ENCODE results near the gene FADS3. TPM values are rescaled to one million over a fixed set of nuclear protein-coding genes. Genes with fewer than 3 reads are reported as not detected.

Gene FADS3
- polyA plus RNA-seq, 4 donors: 12.7 to 21.9 (median 18.1) TPM

DNA sequence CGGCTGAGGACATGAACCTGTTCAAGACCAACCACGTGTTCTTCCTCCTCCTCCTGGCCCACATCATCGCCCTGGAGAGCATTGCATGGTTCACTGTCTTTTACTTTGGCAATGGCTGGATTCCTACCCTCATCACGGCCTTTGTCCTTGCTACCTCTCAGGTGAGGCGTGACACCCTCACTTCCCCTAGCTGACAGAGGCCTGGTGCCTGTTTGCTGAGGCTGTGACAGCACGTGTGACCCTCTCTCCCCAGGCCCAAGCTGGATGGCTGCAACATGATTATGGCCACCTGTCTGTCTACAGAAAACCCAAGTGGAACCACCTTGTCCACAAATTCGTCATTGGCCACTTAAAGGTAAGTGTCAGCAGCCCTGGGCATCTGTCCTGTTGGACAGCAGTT lies 51.0 kb downstream of the FADS3 start:
- DNase-seq (ENCODE audit: low read depth in 4 of 4, low spot score in 3 of 4): no peak

DNA sequence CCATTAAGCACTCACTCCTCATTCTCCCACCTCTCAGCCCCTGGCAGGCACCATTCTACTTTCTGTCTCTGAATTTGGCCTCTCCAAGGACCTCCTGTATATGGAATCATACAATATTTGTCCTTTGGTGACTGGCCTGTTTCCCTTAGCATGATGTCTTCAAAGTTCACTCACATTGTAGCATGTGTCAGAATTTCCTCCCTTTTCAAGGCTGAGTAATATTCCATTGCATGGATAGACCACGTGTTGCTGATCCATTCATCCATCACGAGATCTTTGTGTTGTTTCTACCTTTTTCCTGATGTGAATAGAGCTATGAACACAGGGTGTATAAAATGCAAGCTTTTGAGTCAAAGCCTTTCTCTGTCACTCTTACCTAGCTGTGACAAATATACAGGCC lies 51.6 kb downstream of the FADS3 start:
- DNase-seq (ENCODE audit: low read depth in 4 of 4, low spot score in 3 of 4): no peak

DNA sequence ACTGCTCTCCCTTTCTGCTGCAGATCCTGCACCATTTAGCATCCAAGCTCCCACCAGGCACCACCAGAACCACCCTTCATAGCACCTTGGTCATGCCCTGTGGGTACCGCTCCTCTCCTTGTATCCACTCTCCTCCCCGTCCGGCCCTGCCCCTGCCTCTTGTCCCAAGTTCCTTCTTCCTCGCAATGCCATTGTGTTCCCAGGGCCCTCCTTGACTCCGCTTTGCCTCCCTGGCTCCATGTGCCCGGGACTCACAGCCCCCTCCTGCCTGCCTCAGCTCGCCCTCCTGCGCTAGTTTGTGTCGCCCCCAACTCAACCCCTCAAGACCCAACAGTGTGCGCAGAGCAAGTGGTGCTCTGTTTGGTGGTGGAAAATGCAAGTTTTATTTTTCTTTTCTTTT lies 52.4 kb downstream of the FADS3 start:
- DNase-seq (ENCODE audit: low read depth in 4 of 4, low spot score in 3 of 4): no peak

DNA sequence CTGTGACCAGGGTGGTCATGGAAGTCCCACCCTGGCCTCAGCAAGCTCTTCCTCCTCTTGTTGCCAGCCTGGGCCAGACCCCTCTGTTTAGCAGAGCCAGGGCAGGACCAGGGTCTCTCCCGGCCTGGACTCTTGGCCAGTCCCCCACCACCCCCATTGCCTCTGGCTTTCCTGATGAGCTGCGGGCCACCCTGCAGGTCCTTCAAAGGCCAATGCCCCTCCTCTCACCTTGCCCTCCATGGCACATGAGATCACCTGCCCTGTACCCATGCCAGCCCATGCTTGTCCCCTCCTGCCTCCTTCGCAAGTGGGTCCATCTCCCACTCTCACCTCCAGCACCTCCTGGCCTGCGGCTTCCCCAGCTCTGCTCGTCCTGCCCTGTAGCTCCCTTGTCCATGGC lies 52.8 kb downstream of the FADS3 start:
- no peak for DNase-seq (ENCODE audit: low read depth in 4 of 4, low spot score in 3 of 4)

DNA sequence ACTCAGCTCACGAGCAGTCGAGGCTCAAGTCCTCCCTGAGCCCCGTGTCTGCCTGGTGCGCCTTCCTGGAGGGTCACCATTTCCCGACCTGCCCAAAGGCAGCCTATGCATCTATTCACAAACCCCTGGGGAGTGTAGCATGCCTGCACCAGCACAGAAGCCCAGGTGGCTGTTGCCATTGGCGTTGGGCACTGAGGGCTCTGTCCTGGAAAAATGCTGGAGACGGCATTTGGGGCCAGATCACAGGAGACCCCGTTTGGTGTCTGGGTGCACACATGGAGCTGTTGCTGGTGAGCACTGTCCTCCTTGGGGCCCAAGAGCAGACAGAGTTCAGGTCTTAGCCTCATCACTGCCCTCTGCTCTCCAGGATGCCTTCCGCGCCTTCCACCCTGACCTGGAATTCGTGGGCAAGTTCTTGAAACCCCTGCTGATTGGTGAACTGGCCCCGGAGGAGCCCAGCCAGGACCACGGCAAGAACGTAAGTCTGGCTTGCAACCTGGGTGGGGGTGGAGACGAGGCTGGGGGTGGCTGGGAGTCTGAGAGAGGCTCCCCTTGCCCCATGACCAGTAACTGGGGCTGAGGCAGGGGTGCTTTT lies 53.8 kb downstream of the FADS3 start:
- DNase-seq (ENCODE audit: low read depth in 4 of 4, low spot score in 3 of 4): no peak

DNA sequence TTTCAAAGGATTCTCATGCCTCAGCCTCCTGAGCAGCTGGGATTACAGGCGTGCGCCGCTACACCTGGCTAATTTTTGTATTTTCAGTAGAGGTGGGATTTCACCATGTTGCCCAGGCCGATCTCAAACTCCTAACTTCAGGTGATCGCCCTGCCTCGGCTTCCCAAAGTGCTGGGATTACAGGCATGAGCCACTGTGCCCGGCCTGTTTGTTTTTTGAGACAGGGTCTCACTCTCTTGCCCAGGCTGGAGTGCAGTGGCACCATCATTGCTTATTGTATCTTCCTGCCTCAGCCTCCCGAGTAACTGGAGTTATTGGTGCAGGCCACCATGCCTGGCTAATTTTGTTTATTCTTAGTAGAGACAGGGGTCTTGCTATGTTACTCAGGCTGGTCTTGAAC lies 55.2 kb downstream of the FADS3 start:
- no peak for DNase-seq (ENCODE audit: low read depth in 4 of 4, low spot score in 3 of 4)

DNA sequence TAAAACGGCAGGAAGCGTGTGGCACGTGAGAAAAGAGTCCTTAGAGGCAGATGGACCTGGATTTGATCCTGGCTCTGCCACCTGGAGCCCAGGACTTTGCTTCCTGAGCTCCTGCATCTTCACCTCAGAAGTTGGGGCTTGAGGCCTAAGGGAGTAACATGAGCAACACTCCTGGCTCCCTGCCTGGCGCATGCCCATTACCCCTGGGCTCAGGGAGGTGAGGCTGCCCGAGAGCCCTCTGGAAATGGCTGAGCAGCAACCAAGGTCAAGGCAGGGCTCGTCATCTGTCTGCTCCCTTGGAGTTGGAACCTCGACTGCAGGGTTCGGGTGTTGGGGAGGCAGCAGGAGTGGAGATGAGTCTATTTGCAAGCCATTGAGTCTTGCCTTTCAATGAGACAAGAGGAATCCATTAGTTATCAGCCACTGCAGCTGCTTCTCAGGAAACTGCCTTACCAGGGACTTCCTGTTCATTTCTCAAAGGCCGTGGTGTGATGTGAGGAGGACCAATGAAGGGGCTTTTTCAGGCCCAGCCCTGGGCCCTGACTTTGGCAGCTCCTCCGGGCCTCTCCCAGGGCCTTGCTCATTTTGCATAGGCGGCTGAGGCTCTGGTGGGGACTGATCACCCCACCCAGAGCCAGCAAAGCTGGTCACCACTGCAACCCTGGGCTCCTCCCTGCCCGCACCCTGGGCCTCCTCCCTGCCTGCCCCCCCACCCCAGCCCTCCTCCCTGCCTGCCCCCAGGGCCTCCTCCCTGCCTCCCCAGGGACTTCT lies 56.9 kb downstream of the FADS3 start:
- DNase-seq (ENCODE audit: low read depth in 4 of 4, low spot score in 3 of 4): no peak

DNA sequence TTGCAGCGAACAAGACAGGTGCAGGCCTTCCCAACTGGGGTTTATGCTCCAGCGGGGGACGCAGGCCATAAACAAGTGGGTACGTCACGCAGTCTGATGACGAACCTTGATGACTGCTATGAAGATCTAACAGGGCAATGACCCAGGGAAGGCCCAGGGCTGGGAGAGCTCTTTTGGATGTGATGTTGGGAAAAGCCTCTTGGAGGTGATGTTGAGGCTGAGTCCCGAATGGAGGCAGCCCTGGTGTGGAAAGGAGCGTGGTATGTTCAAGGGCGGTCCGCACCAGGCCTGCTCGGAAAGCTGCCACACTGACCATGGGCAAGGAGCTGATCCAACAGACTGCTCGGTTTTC lies 57.4 kb downstream of the FADS3 start:
- no peak for DNase-seq (ENCODE audit: low read depth in 4 of 4, low spot score in 3 of 4)

DNA sequence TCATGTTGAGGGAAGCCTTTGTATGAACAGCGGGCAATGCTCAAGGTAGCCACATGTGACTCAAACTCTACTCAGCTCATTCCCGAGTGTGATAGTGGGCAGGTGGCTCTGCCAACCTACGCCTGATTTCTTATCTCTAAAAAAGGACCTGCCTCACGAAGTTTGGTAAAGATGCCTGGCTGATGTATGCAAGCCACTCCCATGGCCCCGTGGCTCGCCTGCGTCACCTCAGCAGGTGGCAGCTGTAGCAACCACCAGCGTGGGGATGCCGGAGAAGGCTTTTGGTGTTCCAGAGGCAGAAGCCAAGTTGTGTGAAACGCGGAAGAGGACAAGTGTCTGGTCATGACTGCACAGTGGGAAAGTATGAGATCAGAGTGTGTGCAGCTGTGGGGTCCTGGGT lies 57.9 kb downstream of the FADS3 start:
- no peak for DNase-seq (ENCODE audit: low read depth in 4 of 4, low spot score in 3 of 4)

DNA sequence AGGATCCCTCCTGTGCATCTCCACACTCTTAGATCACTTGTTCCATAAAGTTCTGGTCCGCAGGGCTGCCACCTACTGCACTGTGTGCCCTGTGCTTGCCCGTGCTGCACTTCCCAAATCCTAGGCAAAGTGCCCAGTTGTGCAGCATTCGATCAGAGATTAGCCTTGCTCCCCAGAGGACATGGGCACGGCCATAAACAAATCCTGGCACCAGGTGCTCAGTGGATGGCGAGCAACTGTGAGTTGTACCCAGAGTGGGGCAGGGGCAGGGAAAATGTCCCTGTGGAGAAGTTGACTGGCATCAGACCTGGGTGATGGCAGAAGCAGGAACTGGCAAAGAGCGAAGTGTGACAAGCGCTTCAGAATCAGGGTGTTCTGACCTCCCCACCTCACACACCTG lies 58.6 kb downstream of the FADS3 start:
- no peak for DNase-seq (ENCODE audit: low read depth in 4 of 4, low spot score in 3 of 4)

DNA sequence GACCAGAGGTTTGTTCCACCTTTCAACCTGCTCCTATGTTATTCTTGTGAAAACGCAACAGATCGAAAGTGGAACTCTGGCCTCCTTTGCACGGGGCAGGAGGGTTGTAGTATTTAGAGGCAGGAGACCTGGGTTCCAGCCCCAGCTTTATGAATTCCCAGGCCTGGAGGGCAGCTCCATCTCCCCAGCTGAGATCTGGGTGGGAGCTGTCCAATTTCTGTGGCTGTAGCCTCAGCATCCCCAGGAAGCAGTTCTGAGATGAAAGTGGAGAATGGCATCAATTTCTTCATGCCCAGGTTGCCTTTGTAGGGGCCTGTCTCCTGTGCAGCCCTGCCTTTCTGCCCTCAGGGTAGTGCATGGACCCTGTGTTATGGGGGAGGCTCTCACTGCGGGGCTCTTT lies 59.1 kb downstream of the FADS3 start:
- no peak for DNase-seq (ENCODE audit: low read depth in 4 of 4, low spot score in 3 of 4)

DNA sequence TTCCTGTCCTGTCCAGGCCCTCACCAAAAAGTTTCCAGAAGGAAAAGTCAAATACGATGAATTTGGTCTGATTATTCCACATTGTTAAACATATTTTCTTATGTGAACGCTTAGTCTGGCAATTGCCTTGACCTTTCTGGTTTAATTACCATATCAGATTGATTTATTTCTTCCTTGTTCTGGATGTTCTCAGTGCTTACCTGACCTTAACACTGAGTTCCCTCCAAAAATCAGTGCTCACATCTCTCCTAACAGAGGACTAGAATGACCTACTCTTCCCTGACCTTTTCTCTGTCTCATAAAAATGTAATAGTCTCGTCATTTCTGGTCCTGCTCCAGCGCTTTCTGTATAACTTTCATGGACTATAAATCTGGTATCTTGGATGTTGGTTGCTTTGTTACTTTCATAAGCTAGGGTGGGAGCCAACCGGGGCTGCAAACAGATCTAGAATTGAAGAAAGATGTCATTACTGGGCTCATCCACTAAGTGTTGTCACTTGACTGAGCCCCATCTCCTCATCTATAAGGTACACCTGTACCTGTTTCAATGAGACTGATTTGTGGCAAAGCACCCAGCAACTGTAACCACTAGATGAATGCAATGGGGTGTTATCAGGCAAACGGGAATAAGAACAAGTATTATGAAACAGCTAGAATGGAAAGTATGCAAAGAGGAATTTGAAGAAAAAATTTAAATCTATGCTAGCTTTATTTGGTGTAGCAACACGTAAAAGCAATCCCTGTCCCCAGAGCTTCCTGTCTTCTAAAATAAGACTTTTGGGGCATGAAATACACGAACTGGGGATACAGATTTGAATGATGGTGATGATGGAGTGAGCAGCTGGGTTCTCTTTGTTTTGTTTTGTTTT lies 60.9 kb downstream of the FADS3 start:
- no peak for DNase-seq (ENCODE audit: low read depth in 4 of 4, low spot score in 3 of 4)

DNA sequence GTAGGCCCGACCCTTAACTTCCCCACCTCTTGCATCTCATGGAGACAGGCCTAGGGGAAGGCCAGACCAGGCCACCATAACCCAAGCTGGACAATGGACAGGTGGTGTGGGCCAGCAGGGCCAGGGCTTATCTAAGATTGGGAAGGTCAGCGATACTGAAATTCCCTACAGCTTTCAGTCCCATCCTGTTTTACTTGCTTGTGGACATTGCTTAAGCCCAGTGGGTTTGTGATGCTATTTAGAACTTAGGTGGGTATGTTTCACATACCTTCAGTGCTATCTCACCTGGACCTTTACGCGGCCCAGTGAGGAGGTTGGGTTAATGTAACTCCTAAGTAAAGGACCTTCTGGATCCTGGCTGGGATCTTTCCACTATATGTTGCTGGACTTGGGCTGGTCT lies 61.5 kb downstream of the FADS3 start:
- no peak for DNase-seq (ENCODE audit: low read depth in 4 of 4, low spot score in 3 of 4)

DNA sequence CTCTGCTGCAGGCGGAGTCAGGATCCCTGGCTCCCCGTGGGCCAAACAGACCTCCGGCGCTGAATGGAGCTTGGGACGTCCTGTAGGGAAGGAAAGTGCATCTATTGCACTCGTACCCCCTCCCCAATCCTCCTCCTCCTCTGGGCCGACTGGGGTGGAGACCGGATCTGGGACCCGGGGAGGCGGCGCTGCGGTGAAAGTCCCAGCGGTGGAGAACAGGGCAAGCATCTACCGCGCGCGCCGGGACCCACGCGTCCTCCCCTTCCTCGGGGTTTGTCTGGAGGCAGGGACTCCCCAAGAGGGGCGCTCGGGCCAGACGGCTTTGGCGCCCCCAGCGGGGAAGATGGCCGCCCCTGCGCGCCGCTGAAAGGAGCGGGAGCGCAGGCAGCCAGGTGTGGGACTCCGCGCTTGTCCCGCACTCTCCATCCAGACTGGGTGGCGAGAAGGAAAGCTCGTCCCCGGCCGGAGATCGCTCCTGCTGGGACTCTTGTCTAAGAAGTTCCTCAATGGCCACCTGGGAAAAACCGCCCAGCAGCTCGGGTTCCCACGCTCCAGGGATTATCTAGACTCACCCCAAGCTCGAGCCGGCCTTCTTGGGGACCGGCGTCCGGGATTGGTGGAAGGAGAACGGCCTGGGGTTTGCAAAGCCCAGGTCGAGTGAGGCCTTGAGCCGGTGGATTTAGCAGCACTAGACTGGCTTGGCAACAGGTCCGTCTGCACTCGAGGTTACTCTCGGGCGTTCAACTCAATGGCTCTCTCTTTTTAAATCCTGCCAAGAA lies 62.5 kb downstream of the FADS3 start:
- DNase-seq (ENCODE audit: low read depth in 4 of 4, low spot score in 3 of 4): peak in 1 of 4 donors; percentile 26

DNA sequence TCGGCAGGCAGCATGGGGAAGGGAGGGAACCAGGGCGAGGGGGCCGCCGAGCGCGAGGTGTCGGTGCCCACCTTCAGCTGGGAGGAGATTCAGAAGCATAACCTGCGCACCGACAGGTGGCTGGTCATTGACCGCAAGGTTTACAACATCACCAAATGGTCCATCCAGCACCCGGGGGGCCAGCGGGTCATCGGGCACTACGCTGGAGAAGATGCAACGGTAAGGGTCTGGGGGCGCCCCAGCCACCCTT lies 63.0 kb downstream of the FADS3 start:
- no peak for DNase-seq (ENCODE audit: low read depth in 4 of 4, low spot score in 3 of 4)

DNA sequence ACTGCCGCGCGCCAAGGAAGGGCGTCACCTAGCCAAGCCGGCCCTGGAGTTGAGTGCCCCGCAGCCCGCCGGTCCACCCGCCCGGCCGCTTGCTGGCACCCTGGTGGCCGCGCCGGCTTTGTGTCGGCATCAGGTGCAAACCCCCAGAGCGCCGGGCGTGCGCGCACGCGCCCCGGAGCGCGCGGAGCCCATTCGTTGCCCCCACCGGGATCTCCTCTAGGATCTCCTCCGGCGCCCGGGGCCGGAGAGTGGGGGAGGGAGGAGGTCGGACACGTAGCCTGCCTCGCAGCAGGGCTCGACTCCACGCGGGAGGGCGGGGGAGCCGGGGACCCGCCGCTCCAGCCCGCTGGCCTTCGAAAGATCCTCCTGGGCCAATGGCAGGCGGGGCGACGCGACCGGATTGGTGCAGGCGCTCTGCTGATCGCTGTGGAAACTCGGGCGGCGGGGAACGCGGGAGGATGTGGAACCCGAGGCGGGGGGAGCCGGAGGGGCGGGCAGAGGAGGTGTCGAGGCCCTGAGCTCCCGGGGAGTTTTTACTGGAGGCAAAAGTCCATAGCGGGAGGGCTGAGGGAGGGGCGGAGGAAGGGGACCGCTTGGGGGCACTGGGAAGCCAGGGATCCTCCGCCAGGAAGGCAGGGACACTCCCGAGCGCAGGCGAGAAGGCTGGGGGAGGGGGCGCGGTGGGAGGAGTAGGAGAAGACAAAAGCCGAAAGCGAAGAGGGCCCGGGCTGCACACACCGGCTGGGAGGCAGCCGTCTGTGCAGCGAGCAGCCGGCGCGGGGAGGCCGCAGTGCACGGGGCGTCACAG lies 63.6 kb downstream of the FADS3 start, which contains the start of gene FADS2:
TSS of gene FADS2 (plus strand) at position 730 of the 808 bp plus-strand sequence. CDS start 91 bp downstream, outside the sequence.
- peak in 3 of 4 donors; percentile 67 to 88 (median 74) for DNase-seq (ENCODE audit: low read depth in 4 of 4, low spot score in 3 of 4)

DNA sequence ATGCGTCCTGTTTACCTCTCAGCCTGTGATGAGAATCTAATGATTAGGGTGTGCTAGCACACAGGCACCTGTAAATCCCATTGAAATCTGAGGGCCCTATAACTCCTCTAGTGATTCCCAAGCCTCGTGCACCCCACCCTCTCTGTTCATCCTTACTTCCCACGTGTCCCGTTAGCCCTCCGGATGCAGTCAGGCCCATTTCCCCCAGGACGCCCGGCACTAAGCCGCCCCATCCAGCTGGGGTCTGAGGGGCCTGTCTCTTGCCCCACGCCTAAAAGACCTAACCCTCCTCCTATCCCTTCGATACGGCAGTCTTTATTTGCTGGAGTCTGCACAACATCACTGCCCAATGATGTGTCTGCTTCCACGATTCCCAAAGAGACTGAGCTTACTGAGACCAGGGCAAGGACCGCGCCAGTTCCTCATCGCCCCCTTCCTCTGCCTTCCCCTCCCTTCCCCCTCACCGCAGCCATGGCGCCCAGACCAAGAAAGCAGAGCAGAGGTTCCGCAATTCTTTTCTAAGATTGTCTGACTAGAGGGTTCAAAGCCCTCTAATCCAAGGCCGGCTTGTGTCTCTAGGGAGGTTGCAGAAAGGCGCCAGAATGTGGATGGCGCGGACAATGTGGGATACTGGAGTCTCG lies 64.3 kb downstream of the FADS3 start:
- DNase-seq (ENCODE audit: low read depth in 4 of 4, low spot score in 3 of 4): peak in 1 of 4 donors; percentile 20

Data from left renal pelvis (tissue), 4 donors.